HG03354 (cell line): Measurements from ENCODE around the gene ILK.
A peak's percentile ranks its signal among the peaks of the same experiment; 100 is the strongest.

Experiments used
- ATAC-seq: cut with Tn5 transposase; IDR thresholded peaks from one replicate; pipeline ENCODE4 v1.9.1; 2021; ENCODE audit warnings: mild to moderate bottlenecking; ENCODE audit not compliant: unreplicated experiment, poor library complexity, severe bottlenecking

The ILK gene

DNA sequence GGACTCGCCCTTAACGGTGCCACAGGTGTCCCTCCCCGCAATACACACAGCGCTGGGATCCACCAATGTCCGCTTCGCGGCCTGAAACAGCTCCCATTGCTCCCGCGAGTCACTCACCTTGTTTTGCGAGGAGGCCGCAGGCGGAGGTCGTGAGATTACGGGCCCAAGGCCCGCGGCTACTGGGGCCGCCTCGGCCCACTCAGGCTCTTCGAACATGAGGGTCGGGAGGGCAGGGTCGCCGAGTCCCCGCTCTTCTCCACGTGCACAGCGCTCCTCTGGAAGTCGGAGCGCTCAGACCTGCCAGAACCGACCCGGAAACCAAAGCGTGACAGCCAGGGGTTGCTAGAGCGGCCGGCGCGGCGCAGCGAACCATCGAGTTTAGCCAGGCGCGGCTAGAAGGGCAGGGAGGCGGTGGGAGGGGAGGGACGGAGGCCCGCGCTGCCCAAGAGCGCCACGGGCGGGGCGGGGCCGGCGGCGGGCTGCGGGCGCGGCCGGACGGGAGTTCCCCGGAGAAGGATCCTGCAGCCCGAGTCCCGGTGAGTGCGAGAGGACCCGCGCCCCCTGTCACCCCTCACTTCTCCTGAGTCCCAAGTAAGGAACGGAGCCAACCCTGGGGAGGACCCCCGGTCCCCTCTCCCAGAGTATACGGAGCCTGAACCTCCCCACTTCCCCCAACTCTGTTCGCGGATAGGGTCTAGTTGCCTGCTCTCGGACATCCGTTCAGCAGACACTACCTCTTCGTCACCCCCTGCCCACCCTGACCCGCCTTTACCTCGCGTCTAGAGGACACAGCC is at the start of gene ILK, which contains the start of gene RRP8:
Gene ILK (plus strand): TSS at position 488 of the 794 bp plus-strand sequence. CDS start 498 bp downstream, outside the sequence.
Gene RRP8 (minus strand): TSS at position 330 of the 794 bp plus-strand sequence. CDS start 114 bp downstream, at position 216.
- peak; percentile 81 for ATAC-seq

DNA sequence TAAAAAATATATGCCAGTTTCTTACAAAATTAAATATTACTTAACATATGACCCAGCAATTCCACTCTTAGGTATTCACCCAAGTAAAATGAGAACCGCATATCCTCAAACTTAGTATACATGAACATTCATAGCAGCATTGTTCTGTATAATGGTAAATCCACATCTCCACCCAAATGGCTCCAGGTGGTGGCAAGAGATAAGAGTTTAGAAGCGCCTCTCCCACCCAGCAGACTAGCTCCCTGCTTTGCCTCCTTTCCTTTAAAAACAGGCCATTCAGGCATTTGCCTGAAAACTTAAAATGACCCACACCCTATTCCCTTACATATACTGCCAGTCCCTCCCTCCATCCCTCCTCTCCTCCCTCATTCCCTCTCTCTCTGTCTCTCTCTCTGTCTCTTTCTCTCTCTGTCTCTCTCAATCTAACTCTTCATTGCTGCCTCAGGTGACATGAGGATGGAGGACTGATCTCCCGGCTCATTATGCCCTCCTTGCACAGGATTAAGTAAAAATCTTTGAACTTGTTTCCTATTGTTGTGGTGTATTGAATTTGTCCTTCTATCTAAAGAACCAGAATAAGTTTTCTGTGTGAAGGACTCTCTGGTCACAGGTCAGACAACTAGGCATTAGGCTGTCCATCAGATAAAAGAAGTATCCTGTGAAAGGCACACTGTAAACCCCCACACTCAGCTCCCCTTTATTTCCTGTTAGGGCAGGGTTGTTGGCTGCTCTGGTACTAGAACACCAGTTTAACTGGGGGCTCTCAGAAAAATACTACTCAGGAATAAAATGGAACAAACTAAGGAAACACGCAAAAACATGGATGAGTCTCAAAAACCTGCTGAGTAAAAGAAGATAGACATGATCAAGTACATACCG is 48.5 kb upstream of the ILK start:
- no peak for ATAC-seq

DNA sequence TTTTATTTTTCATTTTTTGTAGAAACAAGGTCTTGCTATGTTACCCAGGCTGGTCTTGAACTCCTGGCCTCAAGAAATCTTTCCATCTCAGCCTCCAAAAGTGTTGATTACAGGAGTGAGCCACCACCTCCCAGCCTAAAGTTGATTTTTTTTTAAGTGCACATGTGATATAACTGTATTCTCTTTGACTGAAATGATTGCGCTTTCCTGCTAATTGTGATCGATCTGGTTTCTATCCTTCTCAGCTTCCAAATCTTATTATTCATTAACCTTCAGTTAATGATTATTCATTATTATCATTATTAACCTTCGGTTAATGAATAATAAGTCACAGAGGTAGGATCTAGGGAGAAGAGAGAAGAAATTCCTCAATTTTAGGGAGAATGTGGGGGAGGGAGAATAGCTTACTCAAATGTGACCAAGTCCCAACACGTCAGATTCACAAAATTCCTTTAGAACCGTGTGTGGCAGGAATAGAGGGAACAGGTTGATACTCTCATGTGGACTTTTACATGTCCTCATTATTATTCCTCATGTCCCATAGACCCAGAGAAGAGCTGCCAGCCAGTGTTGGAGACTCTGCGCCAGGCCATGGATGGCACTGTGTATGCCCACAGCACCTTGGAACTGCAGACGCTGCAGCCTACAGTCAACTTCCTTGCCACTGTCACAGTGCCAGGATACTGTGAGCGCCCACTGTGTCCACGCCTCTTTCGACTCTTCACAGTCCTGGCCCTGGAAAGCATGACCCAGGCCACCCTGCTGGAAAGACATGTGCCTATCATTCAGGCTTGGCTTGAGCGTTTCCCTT is 47.2 kb upstream of the ILK start:
- no peak for ATAC-seq

DNA sequence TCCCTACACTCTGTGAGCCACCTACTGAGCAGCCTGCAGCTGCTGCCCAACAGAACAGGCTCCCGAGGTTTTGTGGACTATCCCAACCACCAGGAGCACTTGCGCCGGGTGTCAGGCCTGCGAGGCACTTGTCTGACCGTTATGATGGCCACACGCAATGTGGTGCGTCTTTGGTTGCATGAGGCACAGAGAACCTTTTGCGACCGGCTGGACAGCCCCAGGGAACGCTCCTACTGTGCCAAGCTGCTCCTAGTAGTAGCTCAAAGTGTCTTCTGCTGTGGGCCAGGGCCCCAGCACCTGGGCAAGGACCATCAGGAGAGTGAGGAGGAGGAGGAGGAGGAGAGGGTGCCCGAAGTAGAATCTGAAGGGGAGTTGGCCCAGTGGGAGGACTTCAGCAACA is 46.5 kb upstream of the ILK start:
- no peak for ATAC-seq

DNA sequence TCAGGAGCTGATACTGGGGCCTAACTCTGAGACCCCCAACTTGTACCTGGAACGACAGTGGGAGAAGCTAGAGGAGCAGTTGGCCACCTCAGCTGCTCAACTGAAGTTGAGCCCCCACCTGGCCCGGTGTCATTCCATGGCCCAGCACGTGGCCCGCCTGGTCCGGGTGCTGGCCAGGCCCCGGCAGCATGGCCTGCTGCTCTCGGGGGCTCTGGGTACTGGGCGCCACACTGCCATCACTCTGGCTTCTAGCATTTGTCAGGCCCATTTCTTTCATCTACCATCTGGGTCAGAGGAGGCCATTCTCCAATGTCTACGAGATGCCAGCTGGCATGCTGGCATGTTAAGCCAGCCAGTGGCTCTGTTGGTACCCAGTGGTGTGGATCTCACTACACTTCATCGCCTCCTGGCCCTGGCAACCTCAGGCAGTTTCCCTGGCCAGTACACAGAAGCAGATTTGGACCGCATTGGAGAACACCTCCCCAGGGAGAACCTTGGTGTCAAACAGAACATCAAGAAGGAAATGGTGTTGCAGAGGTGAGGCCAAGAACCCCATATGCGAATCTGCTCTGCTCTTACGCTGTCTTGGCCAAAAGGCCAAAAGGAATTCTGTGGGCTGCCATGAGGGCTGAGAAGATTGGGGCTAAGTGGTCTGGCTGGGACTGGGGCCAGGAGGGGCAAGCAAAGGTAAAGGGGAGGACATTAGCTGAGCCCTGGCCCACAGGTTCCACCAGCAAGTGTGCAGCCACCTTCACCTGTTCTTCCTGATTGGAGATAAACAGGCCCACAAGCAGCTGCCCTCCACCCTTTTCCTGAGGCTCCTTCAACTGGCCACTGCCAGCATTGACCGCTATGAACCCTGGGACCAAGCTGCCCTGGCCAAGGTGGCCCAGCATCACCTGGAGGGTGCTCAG is 45.6 kb upstream of the ILK start:
- ATAC-seq = no peak

- no peak for ATAC-seq
Observed at GRCh38 chr11:6559369-6559768, 44.2 kb upstream of the ILK start.

GRCh38 chr11:6561288-6561687 is 42.3 kb upstream of the ILK start:
- no peak for ATAC-seq

DNA sequence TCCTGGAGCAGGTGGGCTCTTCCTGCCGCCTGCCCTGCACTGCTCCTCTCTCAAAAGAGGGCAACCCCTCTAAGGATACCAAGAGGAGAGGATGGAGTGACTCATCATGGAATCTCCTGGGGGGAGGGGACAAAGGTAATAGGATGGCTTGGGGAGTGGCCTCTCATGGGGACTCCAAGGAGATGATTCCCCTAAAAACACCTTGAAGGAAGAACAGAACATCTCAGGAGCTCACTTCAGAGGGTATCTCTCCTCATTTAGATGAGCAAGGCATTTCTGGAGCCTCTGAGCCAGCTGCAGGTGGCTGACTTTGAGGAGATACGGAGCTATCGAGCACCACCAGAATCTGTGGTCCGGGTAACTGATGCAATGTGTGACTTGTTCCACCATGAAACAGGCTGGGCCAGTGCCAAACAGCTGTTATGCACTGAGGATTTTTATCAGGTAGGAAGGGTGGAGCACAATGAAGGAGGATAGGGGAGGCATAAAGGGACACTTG is 40.4 kb upstream of the ILK start:
- no peak for ATAC-seq

- ATAC-seq = no peak
Observed at GRCh38 chr11:6563667-6564066, 39.9 kb upstream of the ILK start.

DNA sequence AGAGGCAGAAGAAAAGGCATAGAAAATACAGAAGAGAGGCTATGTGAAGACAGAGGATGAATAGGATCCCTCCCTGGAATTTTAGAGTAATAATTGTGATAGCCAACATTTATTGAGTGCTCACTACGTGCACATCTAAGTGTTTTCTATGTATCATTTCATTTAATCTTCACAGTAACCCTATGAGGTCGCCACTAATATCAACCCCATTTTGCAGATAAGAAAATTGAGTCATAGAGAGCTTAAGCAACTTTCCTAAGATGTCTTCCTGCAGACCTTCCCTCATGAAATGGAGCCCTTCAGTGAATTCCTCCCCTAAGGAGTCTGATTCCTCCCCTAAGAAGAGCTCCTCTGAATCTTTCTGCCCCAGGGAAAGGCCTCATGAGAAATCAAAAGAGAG is 38.2 kb upstream of the ILK start:
- no peak for ATAC-seq

GRCh38 chr11:6565988-6566703 is 37.4 kb upstream of the ILK start:
- no peak for ATAC-seq

GRCh38 chr11:6566704-6567370 is 36.7 kb upstream of the ILK start:
- no peak for ATAC-seq

- ATAC-seq = no peak
Observed at GRCh38 chr11:6567371-6567745, 36.2 kb upstream of the ILK start.

DNA sequence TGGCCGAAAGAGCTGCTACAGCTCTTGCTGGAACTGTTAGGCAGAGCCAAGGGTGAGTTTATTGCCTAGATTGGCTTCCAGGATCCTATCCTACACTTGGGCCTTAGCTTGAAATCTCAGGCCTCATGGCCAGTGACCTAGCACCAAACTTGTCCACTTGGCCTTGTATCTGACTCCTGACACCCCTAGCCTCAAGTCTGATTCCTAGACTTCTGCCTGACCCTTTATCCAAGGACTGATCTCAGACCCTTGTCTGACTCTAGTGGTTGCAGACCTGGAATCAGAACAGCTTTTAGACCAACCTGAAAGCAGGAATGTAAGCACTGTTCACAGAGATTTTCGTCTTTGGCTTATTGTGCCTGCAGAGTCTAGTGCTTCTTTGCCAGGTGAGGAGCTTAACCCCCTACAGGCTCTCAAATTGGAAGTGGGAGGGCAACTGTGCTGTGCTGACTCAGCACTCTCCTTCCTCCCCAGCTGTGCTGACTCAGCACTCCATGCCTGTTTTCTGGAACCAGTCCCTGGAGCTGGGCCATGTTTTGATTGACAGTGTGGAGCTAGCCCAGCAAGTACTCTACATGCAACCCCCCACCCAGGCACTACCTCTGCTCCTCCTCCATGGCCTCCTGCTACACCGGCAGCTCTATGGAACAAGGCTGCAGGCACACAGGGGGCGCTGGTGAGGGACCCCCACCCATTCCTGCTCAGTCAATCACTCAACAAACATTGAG is 35.2 kb upstream of the ILK start:
- ATAC-seq = no peak

GRCh38 chr11:6569706-6570105 is 33.9 kb upstream of the ILK start:
- no peak for ATAC-seq

DNA sequence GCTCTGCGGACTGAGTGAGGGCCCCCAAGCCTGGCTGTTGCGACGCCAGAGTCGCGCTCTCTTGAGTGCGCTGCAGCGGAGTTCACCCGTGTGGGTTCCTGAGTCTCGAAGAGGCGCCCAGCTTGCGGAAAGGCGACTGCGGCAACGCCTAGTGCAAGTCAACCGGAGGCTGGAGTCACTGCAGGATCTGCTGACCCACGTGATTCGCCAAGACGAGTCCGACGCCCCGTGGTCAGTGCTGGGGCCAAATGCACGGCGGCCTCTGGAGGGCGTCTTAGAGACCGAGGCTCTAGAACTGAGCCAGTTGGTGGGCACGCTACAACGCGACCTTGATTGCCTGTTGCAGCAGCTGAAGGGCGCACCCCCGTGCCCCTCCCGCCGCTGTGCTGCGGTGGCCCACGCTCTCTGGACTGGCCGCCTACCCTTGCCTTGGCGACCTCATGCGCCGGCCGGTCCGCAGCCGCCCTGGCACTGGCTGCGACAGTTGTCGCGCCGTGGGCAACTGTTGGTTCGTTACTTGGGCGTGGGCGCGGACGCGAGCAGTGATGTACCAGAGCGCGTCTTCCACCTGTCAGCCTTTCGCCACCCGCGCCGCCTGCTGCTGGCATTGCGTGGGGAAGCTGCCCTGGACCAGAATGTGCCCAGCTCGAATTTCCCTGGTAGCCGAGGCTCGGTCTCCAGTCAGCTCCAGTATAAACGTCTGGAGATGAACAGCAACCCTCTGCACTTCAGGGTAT is 32.7 kb upstream of the ILK start:
- ATAC-seq = no peak
